Ascending aorta (tissue), 2 donors: ENCODE measurements around the gene ARMC7. TPM values are rescaled to one million over a fixed set of nuclear protein-coding genes. Genes with fewer than 3 reads are reported as not detected.

ENCODE experiments used
- DNase-seq, 2 donors: peaks; one replicate each; pipeline ENCODE4 v3.0.0-alpha.2; 2019; ENCODE audit warnings: low spot score in 2 of 2
- H3K27ac ChIP-seq, 2 donors: fragments of 200-600 bp; sonication (generic); one replicate each; pipeline ENCODE4 v1.5.1; 2016 to 2017; ENCODE audit warnings: mild to moderate bottlenecking in 1 of 2
- H3K27me3 ChIP-seq: fragments of 200-600 bp; sonication (generic); one replicate; pipeline ENCODE4 v1.5.1; 2017
- H3K36me3 ChIP-seq, 2 donors: fragments of 200-600 bp; sonication (generic); one replicate each; pipeline ENCODE4 v1.5.1; 2016
- H3K4me1 ChIP-seq, 2 donors: fragments of 200-600 bp; sonication (generic); one replicate each; pipeline ENCODE4 v1.5.1; 2016 to 2017; ENCODE audit warnings: mild to moderate bottlenecking in 1 of 2
- H3K4me3 ChIP-seq, 2 donors: fragments of 200-600 bp; sonication (generic); one replicate each; pipeline ENCODE4 v1.5.1; 2016 to 2017; ENCODE audit warnings: mild to moderate bottlenecking in 1 of 2
- H3K9me3 ChIP-seq, 2 donors: fragments of 200-600 bp; sonication (generic); one replicate each; pipeline ENCODE4 v1.5.1; 2016
- CTCF ChIP-seq, 3 experiments: fragments of 200-600 bp in 2 of 3; fragments of 450-650 bp in 1 of 3; sonication (generic) in 2 of 3; IDR thresholded peaks; one replicate each; pipeline ENCODE4 v1.5.1; 2016 to 2019; ENCODE audit warnings: antibody characterized with exemption in 3 of 3, mild to moderate bottlenecking in 1 of 3, moderate library complexity in 1 of 3
- intact Hi-C: fragments of 100-400 bp; cut with DNase I; formaldehyde crosslinking; loops from one replicate; pipeline ENCODE4 v1.15.1; 2023
- total RNA-seq: library from RNA; depleted of rRNA; stranded (reverse); fragments of >200 nt; gene quantifications from one replicate; pipeline ENCODE4 v1.1.0, GENCODE V29; 2016

The ARMC7 gene
- total RNA-seq, 1 donor from 2014 or later: 1.4 TPM

DNA sequence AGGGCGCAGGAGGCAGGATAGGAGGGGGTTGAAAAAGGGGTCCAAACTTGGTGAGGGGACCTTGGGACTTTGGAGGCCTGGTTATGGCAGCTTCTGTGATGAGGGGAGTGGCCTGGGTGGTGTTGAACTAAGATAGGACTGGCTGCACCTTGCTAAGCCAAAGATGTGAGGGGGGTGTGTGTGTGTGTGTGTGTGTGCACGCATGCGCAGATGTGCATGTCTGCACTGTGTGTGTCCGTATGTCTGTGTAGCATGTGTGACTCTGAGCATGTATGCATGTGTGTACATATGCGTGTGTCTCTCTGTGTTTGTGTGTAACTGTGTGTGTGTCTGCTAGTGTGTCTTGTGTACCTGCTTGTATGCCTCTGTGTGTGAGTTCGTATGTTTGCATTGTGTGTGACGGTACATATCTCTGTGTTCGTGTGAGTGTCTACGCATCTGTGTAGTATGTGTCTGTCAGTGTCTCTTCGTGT, 17.9 kb upstream of the ARMC7 start:
- peaks cover 3% of the 10 kb centered on the region in 2 donors for H3K4me1 ChIP-seq
- no peak overlapping the region for H3K27ac ChIP-seq
- no peak for DNase-seq
- no peaks in the 10 kb centered on the region for H3K36me3 ChIP-seq
- H3K27me3 ChIP-seq: no peaks in the 10 kb centered on the region
- intact Hi-C loops: no loop called here
- H3K9me3 ChIP-seq: no peaks in the 10 kb centered on the region
- no peak overlapping the region for H3K4me3 ChIP-seq
- TF ChIP-seq CTCF (IDR thresholded peaks at IDR 0.05): no peak

GRCh38 chr17:75093548-75094158, 16.1 kb upstream of the ARMC7 start:
- Histone ChIP-seq H3K36me3 (no peaks in the 10 kb centered on the region), H3K4me3 (no peak overlapping the region), H3K9me3 (no peaks in the 10 kb centered on the region), H3K27ac (no peak overlapping the region), H3K27me3 (no peaks in the 10 kb centered on the region), H3K4me1 (peaks cover 3% of the 10 kb centered on the region in 2 donors)
- no peak for TF ChIP-seq CTCF (IDR thresholded peaks at IDR 0.05)
- no peak for DNase-seq
- intact Hi-C loops: no loop called here

- no peak overlapping the region for H3K4me3 ChIP-seq
- H3K36me3 ChIP-seq: no peaks in the 10 kb centered on the region
- no peaks in the 10 kb centered on the region for H3K27me3 ChIP-seq
- intact Hi-C loops: no loop called here
- no peak for DNase-seq
- H3K9me3 ChIP-seq: no peaks in the 10 kb centered on the region
- no peak for TF ChIP-seq CTCF (IDR thresholded peaks at IDR 0.05)
- H3K27ac ChIP-seq: no peak overlapping the region
- peaks cover 0 to 3% of the 10 kb centered on the region in 2 donors for H3K4me1 ChIP-seq
Measured at GRCh38 chr17:75094871-75095399, 14.8 kb upstream of the ARMC7 start.

DNA sequence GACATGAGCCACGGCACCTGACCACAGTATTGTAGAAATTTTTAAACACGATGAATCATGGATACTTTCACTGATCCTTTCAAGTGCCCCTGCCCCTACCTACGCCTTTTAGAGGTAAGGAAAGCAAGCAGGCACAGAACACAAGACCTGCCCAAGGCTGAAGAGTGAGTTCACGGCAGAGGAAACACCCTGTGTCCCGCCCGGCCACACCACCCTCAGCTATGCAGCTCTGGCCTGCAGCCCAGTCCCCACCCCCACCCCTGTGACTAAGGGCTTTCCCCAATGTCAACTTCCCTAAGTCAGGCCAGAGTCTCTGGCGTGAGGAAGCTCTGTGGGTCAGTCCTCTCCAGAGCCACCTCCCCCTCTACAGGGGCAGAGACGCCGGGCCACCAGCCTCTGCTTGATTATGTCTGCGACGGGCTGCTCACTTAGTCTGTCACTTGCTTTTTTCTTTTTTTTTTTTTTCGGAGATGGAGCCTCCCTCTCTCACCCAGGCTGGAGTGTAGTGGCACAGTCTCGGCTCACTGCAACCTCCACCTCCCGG, 13.6 kb upstream of the ARMC7 start:
- Histone ChIP-seq H3K36me3 (no peaks in the 10 kb centered on the region), H3K27me3 (no peaks in the 10 kb centered on the region)

DNA sequence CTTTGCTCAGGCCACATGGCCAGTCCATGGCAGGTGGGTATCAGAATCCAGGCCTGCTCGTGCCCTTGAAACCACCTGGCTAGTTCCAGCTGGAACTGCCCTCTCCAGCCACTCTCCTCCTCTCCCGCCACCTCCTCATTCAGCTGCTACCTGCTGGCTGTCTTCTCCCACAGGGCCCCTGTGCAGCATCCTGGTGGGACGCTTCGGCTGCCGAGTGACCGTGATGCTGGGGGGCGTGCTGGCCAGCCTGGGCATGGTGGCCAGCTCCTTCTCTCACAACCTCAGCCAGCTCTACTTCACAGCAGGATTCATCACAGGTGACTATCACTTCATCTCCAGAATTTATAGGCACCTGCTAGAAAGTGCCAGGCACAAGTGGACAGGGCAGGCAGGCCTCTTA, 11.9 kb upstream of the ARMC7 start:
- H3K4me1 ChIP-seq: peaks cover 0 to 3% of the 10 kb centered on the region in 2 donors
- TF ChIP-seq CTCF (IDR thresholded peaks at IDR 0.05): no peak
- H3K4me3 ChIP-seq: no peak overlapping the region
- H3K27me3 ChIP-seq: no peaks in the 10 kb centered on the region
- intact Hi-C loops: no loop called here
- no peaks in the 10 kb centered on the region for H3K36me3 ChIP-seq
- no peaks in the 10 kb centered on the region for H3K9me3 ChIP-seq
- DNase-seq: no peak
- H3K27ac ChIP-seq: no peak overlapping the region

More for the DNA sequence above, 13.6 kb upstream of the ARMC7 start:
- H3K4me3 ChIP-seq: no peak overlapping the region
- no peak for TF ChIP-seq CTCF (IDR thresholded peaks at IDR 0.05)
- peak; percentile 27 to 76 for DNase-seq
- no peak overlapping the region for H3K27ac ChIP-seq
- H3K4me1 ChIP-seq: peaks cover 0 to 3% of the 10 kb centered on the region in 2 donors
- no peaks in the 10 kb centered on the region for H3K9me3 ChIP-seq
- intact Hi-C loops: no loop called here
